Stimulated activated CD8-positive, alpha-beta memory T cell treated with anti-CD3 and anti-CD28 coated beads, Interleukin-7, amount 100 ng/mL, for 4 hours (primary cell): ENCODE measurements around the gene AIF1L.

Experiments
- DNase-seq, 2 donors: peaks; one replicate each; pipeline ENCODE4 v3.0.0-alpha.2; 2020; ENCODE audit warnings: low read depth in 2 of 2

Gene AIF1L

GRCh38 chr9:131167146-131167692 lies 70.9 kb downstream of the AIF1L start:
- no peak for DNase-seq

- DNase-seq: no peak
These were observed 71.6 kb downstream of the AIF1L start for GRCh38 chr9:131167936-131168335.

GRCh38 chr9:131169563-131170240 lies 73.4 kb downstream of the AIF1L start:
- DNase-seq: no peak
